IPS-11a (cell line): Measurements from ENCODE around the gene RIOK1.
"Not testable (repeated sequence)": the region's sequence is repeated elsewhere in the genome, so short reads cannot be mapped to it uniquely, and the experiment has no call there.

ENCODE experiments used
- H3K4me3 ChIP-seq: one replicate; pipeline ENCODE4 v1.5.1; 2013; ENCODE audit warnings: low read depth, low read length, control low read depth

RIOK1 gene

GRCh38 chr6:7439228-7439627 is 49.6 kb downstream of the RIOK1 start:
- no peak overlapping the region for H3K4me3 ChIP-seq

- no peak overlapping the region for H3K4me3 ChIP-seq
Observed at GRCh38 chr6:7440476-7440875, 50.9 kb downstream of the RIOK1 start.

GRCh38 chr6:7441048-7441775 is 51.6 kb downstream of the RIOK1 start:
- H3K4me3 ChIP-seq, result no peak overlapping the region

GRCh38 chr6:7442467-7442866 is 52.9 kb downstream of the RIOK1 start:
- H3K4me3 ChIP-seq, result no peak overlapping the region

- no peak overlapping the region for H3K4me3 ChIP-seq
Observed at GRCh38 chr6:7445101-7445500, 55.5 kb downstream of the RIOK1 start.

- H3K4me3 ChIP-seq, result no peak overlapping the region
Observed at GRCh38 chr6:7445885-7446461, 56.4 kb downstream of the RIOK1 start.

- no peak overlapping the region for H3K4me3 ChIP-seq
Observed at GRCh38 chr6:7446619-7447325, 57.2 kb downstream of the RIOK1 start.

- H3K4me3 ChIP-seq, result no peak overlapping the region
Observed at GRCh38 chr6:7448232-7448631, 58.6 kb downstream of the RIOK1 start.

GRCh38 chr6:7449018-7449417 is 59.4 kb downstream of the RIOK1 start:
- no peak overlapping the region for H3K4me3 ChIP-seq

- H3K4me3 ChIP-seq, result no peak overlapping the region
Observed at GRCh38 chr6:7451326-7451725, 61.7 kb downstream of the RIOK1 start.

GRCh38 chr6:7452898-7453297 is 63.3 kb downstream of the RIOK1 start:
- no peak overlapping the region for H3K4me3 ChIP-seq

GRCh38 chr6:7454696-7455358 is 65.2 kb downstream of the RIOK1 start:
- no peak overlapping the region for H3K4me3 ChIP-seq

- H3K4me3 ChIP-seq, result not testable (repeated sequence)
Observed at GRCh38 chr6:7456302-7456701, 66.7 kb downstream of the RIOK1 start.

GRCh38 chr6:7461416-7461815 is 71.8 kb downstream of the RIOK1 start:
- H3K4me3 ChIP-seq, result no peak overlapping the region

GRCh38 chr6:7463785-7464184 is 74.2 kb downstream of the RIOK1 start:
- H3K4me3 ChIP-seq, result no peak overlapping the region

GRCh38 chr6:7467007-7467897 is 77.6 kb downstream of the RIOK1 start:
- no peak overlapping the region for H3K4me3 ChIP-seq
